Measurements from ENCODE around the gene ODAD4.

ODAD4 gene

DNA sequence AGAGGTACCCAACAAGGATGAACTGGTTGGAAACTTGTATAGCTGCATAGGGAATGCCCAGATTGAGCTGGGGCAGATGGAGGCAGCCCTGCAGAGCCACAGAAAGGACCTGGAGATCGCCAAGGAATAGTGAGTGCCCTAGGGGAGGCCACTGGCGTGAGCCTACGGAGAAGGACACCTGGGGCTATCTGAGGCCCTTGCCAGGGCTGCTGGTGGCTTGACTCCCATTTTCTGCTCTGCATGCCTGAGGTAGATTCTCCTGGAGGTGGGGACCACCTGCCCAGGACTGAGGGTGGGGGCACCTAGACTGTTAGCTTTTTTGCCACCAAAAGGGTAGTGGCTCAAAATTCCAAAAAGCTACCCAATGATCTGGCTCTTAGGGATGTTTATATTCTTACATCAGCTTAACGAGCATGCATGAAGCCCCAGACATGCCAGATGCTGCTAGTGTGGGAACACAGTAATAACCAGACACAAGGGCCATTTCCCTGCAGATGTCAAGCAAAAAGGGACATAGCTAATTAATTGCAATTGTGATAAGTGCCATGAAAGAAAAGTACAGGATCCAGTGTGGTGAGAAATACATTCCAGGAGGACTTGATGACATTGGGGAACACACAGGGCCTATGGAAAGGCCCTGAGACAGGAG, 8.8 kb downstream of the ODAD4 start:
- no peak for DNase-seq (ENCODE audit: insufficient read length, low spot score)
- no peak for FAIRE-seq

DNA sequence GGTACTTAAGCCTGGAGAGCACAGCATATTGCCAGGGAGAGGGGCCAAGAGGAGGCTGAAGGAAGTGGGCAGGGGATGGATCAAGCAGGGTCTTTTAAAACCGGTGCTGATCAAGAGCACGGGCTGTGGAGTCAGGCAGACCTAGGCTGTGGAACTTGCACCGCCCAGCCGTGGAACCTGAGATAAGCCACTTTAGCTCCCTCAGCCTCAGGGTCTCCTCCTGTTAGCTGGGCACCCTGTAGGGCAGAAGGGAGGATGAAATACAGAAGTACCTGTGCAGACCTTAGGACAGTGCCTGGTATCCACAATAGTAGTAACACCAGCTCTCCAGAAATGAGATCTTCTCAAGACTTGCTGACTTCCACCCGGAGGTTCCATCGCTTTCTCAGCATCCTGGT, 9.3 kb downstream of the ODAD4 start:
- DNase-seq (ENCODE audit: insufficient read length, low spot score) (no peak), FAIRE-seq (no peak)

GRCh38 chr17:41941168-41941567, 10.8 kb downstream of the ODAD4 start:
- DNase-seq (ENCODE audit: insufficient read length, low spot score), result no peak
- FAIRE-seq, result no peak

- FAIRE-seq, result no peak
- no peak for DNase-seq (ENCODE audit: insufficient read length, low spot score)
Observed at GRCh38 chr17:41942626-41943373, 12.4 kb downstream of the ODAD4 start.

GRCh38 chr17:41943492-41943891, 13.1 kb downstream of the ODAD4 start:
- FAIRE-seq (no peak), DNase-seq (ENCODE audit: insufficient read length, low spot score) (no peak)

GRCh38 chr17:41944943-41945342, 14.5 kb downstream of the ODAD4 start:
- DNase-seq (ENCODE audit: insufficient read length, low spot score) (no peak), FAIRE-seq (no peak)

DNA sequence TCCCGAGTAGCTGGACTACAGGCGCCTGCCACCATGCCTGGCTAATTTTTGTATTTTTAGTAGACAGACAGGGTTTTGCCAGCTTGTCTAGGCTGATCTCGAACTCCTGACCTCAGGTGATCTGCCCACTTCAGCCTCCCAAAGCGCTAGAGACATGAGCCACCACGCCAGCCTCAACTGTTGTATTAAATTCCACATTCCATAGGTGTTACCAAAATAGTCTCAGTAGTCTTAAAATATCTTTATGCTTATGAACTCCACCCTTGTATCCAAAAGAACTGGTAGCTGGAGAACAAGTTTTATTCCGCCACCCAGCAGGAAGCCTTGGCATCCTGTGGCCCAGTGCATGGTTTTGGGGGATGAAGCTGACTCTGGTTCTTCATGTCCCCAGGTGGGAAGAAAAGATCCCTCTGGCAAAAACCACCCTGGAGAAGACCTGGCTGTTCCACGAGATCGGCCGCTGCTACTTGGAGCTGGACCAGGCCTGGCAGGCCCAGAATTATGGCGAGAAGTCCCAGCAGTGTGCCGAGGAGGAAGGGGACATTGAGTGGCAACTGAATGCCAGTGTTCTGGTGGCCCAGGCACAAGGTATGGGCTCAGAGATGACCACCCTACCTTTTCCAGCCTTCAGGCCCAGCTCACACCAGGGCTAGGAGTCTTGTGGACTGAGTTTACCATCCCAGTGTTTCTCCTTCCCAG, 18.5 kb downstream of the ODAD4 start:
- DNase-seq (ENCODE audit: insufficient read length, low spot score) (no peak), FAIRE-seq (no peak)

GRCh38 chr17:41956522-41956921, 26.1 kb downstream of the ODAD4 start:
- DNase-seq (ENCODE audit: insufficient read length, low spot score), result no peak
- no peak for FAIRE-seq

- DNase-seq (ENCODE audit: insufficient read length, low spot score), result no peak
- no peak for FAIRE-seq
Observed at GRCh38 chr17:41957031-41957868, 26.8 kb downstream of the ODAD4 start.

- FAIRE-seq (no peak), DNase-seq (ENCODE audit: insufficient read length, low spot score) (no peak)
Observed at GRCh38 chr17:41957869-41958439, 27.5 kb downstream of the ODAD4 start.

DNA sequence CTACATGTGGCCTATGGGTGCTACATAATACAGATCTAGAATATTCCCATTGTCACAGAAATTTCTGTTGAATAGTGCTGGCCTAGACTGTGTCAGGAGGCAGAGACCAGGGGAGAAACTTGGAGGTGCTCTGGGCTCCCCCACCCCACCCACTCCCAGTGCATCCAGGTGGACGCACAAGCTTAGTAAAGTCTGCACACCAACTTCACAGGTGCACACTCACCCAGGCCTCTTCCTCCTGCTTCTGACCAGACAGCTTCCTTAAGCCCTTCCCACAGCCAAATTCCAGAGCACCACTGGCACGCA, 28.6 kb downstream of the ODAD4 start:
- FAIRE-seq (no peak), DNase-seq (ENCODE audit: insufficient read length, low spot score) (no peak)

GRCh38 chr17:41959336-41960095, 29.1 kb downstream of the ODAD4 start:
- FAIRE-seq (no peak), DNase-seq (ENCODE audit: insufficient read length, low spot score) (no peak)

DNA sequence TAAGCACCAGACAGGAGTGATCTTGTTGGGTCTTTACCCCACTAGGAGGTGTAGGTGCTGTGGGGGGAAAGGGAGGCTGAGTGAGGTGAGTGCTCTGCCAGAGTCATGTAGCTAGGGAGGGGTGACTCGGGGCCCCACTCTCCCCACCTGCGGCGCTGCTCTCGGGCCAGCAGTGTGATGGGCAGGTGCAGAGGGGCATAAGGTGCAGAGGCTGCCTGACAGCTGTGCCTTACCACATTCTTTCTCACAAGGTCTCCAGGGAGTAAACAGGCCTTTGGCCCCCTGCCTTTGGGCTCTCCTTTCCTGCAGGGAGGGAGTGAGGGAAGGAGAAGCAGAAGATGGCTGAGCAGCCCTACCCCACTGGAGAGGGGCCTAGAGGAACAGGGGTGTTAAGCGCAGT, 31.7 kb downstream of the ODAD4 start:
- no peak for FAIRE-seq
- no peak for DNase-seq (ENCODE audit: insufficient read length, low spot score)

GRCh38 chr17:41962768-41963434, 32.5 kb downstream of the ODAD4 start:
- FAIRE-seq (peak; percentile 83), DNase-seq (ENCODE audit: insufficient read length, low spot score) (peak; percentile 80)

GRCh38 chr17:41965694-41966462, 35.5 kb downstream of the ODAD4 start:
- DNase-seq (ENCODE audit: insufficient read length, low spot score) (peak; percentile 62), FAIRE-seq (peak; percentile 94)

- peak; percentile 88 for DNase-seq (ENCODE audit: insufficient read length, low spot score)
- FAIRE-seq, result peak; percentile 68
Observed at GRCh38 chr17:41966463-41967140, 36.2 kb downstream of the ODAD4 start, which contains the start of gene CNP. TSS of gene CNP (plus strand) at chr17:41966795. CDS start at chr17:41966885, 90 bp downstream.

GRCh38 chr17:41967141-41967920, 36.9 kb downstream of the ODAD4 start:
- peak; percentile 23 for DNase-seq (ENCODE audit: insufficient read length, low spot score)
- peak; percentile 45 for FAIRE-seq
